ENCODE measurements around the gene IL23R. TPM values are rescaled to one million over a fixed set of nuclear protein-coding genes. Genes with fewer than 3 reads are reported as not detected.

IL23R gene
- total and polyA plus RNA-seq, 2 of the 8 experiments (the other 6 are each of a cell fraction or from before 2014, with no cell fraction given), result not detected

DNA sequence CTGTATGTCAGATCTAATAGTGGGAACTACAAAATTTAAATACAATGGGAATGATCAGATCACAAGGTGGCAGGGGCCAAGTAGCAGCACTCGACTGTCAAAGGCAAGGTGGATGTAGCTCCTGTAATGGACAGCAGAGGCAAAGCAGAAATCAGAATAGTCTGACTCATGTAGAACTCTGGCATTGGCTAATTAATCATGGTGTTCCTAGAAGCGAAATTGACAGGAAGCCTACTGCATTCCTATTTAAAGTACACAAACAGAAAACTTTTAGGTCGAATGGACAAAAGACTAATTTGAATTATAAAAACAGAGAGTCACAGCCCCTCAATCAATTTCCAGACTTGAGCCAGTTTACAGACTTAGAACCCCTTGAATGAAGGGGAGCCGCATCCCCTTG lies 124.0 kb downstream of the IL23R start (continued):
- no peak for TF ChIP-seq PHF8 (conservative IDR thresholded peaks at IDR 0.05; ENCODE audit: low read depth, low read length)

Data from H1 (cell line).